Endothelial cell of umbilical vein (primary cell): ENCODE data around the gene DOCK4.

Source experiments
- JUN ChIP-seq: IDR thresholded peaks from 2 replicates; pipeline ENCODE4 v1.6.1; 2011; ENCODE audit warnings: borderline replicate concordance, low read depth; ENCODE audit not compliant: insufficient read length, insufficient read depth
- MAX ChIP-seq: IDR thresholded peaks from 2 replicates; pipeline ENCODE4 v1.6.1; 2011; ENCODE audit not compliant: insufficient read depth, insufficient read length
- POLR2A ChIP-seq: IDR thresholded peaks from 2 replicates; pipeline ENCODE4 v1.6.1; 2012; ENCODE audit warnings: low read depth, mild to moderate bottlenecking, control low read depth, low read length
- POLR2AphosphoS5 ChIP-seq: IDR thresholded peaks from 2 replicates; pipeline ENCODE4 v1.6.1; 2012; ENCODE audit warnings: low read depth, mild to moderate bottlenecking, control low read depth, low read length, moderate library complexity; ENCODE audit not compliant: insufficient read depth
- TF ChIP-seq, protein P1 (sequence below), 2 donors: IDR thresholded peaks; 1 replicate in 1 of 2; 2 replicates in 1 of 2; pipeline ENCODE4 v1.5.1; 2011; ENCODE audit warnings: low read length in 2 of 2, mild to moderate bottlenecking in 2 of 2, moderate library complexity in 2 of 2, control low read depth in 1 of 2, inconsistent platforms in 1 of 2, low read depth in 1 of 2; ENCODE audit not compliant: insufficient read depth in 1 of 2; ENCODE audit errors: extremely low read depth in 1 of 2

GRCh38 chr7:112069879-112070321, 136.3 kb downstream of the DOCK4 start:
- TF ChIP-seq POLR2AphosphoS5 (peak; percentile 55), MAX (no peak), POLR2A (no peak), JUN (peak; percentile 81)
- TF ChIP-seq, protein P1, sequence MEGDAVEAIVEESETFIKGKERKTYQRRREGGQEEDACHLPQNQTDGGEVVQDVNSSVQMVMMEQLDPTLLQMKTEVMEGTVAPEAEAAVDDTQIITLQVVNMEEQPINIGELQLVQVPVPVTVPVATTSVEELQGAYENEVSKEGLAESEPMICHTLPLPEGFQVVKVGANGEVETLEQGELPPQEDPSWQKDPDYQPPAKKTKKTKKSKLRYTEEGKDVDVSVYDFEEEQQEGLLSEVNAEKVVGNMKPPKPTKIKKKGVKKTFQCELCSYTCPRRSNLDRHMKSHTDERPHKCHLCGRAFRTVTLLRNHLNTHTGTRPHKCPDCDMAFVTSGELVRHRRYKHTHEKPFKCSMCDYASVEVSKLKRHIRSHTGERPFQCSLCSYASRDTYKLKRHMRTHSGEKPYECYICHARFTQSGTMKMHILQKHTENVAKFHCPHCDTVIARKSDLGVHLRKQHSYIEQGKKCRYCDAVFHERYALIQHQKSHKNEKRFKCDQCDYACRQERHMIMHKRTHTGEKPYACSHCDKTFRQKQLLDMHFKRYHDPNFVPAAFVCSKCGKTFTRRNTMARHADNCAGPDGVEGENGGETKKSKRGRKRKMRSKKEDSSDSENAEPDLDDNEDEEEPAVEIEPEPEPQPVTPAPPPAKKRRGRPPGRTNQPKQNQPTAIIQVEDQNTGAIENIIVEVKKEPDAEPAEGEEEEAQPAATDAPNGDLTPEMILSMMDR (IDR thresholded peaks at IDR 0.05; ENCODE audit: extremely low read depth in 1 of 2, insufficient read depth in 1 of 2, low read depth in 1 of 2, low read length in 2 of 2): no peak
